ENCODE data around the gene RAPGEF5.

RAPGEF5 gene

DNA sequence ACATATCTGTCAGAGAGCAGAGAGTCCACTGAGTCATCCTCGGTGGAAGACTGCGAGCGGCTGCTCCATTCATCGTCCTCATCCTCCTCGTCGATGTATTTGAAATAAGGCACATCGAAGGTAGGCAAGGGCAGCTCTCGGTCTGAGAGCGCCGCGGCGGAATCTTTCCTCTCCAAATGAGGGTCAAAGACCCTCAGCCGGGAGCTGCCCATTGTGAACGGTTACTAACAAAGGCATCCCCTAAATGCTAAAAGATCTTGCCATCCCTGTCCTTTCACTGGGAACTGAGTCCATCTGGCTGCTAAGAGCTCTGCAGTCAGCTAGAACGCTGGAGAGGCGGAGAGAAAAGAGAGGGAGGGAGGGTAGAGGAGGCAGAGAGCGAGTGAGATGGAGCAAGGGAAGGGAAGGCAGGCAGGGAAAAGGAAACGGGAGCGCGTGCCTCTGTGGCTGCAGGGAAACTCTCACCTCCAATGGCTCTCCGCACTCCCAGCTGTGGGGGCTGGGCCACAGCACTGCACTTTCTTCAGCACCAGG, 163.4 kb downstream of the RAPGEF5 start:
- no peak overlapping the region for H4K8ac ChIP-seq (ENCODE audit: low read depth, low read length)
- no peak overlapping the region for H3K23ac ChIP-seq (ENCODE audit: low read length)
- H2BK120ac ChIP-seq (ENCODE audit: insufficient read depth, low read length, poor library complexity): no peak overlapping the region
- H3K4me3 ChIP-seq (ENCODE audit: low read depth, low read length): no peak overlapping the region
- no peak overlapping the region for H3K9ac ChIP-seq (ENCODE audit: low read length)
- H3K27me3 ChIP-seq (ENCODE audit: insufficient read depth, low read length): no peaks in the 10 kb centered on the region
- no peaks in the 10 kb centered on the region for H3K79me1 ChIP-seq (ENCODE audit: low read length)
- no peak overlapping the region for H3K18ac ChIP-seq (ENCODE audit: low read length)
- no peaks in the 10 kb centered on the region for H3K9me3 ChIP-seq (ENCODE audit: insufficient read depth, low read depth, low read length)
- no peaks in the 10 kb centered on the region for H3K79me2 ChIP-seq (ENCODE audit: control insufficient read depth, insufficient read depth, low read length, poor library complexity)
- H4K91ac ChIP-seq (ENCODE audit: low read depth, low read length): no peak overlapping the region
- H3K27ac ChIP-seq (ENCODE audit: low read depth, low read length): no peak overlapping the region
- no peak overlapping the region for H2AFZ ChIP-seq (ENCODE audit: insufficient read depth, low read length, poor library complexity)
- no peak overlapping the region for H3K4ac ChIP-seq (ENCODE audit: low read depth, low read length)
- no peaks in the 10 kb centered on the region for H3K4me1 ChIP-seq (ENCODE audit: control insufficient read depth in 1 of 2, insufficient read depth in 2 of 2, low read length in 2 of 2)
- H3K14ac ChIP-seq (ENCODE audit: low read length): no peak overlapping the region
- no peak for DNase-seq
- no peak overlapping the region for H2BK12ac ChIP-seq (ENCODE audit: low read length)
- peak overlapping the region; percentile 50 for H3K4me2 ChIP-seq (ENCODE audit: low read length)
- H3K36me3 ChIP-seq (ENCODE audit: control insufficient read depth in 1 of 2, insufficient read depth in 2 of 2, low read length in 2 of 2): no peaks in the 10 kb centered on the region
- H2AK5ac ChIP-seq (ENCODE audit: low read length): no peak overlapping the region
- H2BK5ac ChIP-seq (ENCODE audit: low read depth, low read length, poor library complexity): no peak overlapping the region
- WGBS (ENCODE audit: extremely low coverage, insufficient coverage, insufficient read length): no CpG with 5 or more reads among the region's 21 CpGs
- H4K12ac ChIP-seq (ENCODE audit: low read depth, low read length): no peak overlapping the region

DNA sequence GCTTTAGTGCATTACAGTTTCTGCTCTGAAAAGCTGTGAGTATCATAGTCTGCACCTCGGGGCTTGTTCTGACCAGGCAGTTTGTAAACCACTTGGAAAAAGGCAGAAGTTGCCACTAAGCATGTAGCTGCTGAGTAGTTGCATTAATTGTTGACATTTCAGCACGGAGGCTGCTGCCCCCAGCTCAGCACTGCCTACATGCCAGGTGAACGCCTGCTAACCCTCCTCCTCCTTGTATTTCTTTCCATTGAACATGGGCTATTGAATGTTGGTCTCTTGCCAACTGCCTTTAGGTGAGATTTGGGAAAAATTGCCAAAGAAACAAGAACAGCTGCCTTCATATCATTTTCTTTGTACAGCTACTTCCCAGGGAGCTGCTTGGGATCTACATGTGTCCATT, 164.2 kb downstream of the RAPGEF5 start:
- Histone ChIP-seq H3K79me2 (ENCODE audit: control insufficient read depth, insufficient read depth, low read length, poor library complexity) (no peaks in the 10 kb centered on the region), H3K4me3 (ENCODE audit: low read depth, low read length) (no peak overlapping the region), H4K8ac (ENCODE audit: low read depth, low read length) (no peak overlapping the region), H3K9me3 (ENCODE audit: insufficient read depth, low read depth, low read length) (no peaks in the 10 kb centered on the region), H3K23ac (ENCODE audit: low read length) (no peak overlapping the region), H2BK120ac (ENCODE audit: insufficient read depth, low read length, poor library complexity) (no peak overlapping the region), H3K4me2 (ENCODE audit: low read length) (no peak overlapping the region), H4K12ac (ENCODE audit: low read depth, low read length) (no peak overlapping the region), H2BK12ac (ENCODE audit: low read length) (no peak overlapping the region), H3K9ac (ENCODE audit: low read length) (no peak overlapping the region), H3K36me3 (ENCODE audit: control insufficient read depth in 1 of 2, insufficient read depth in 2 of 2, low read length in 2 of 2) (no peaks in the 10 kb centered on the region), H3K14ac (ENCODE audit: low read length) (no peak overlapping the region), H3K27me3 (ENCODE audit: insufficient read depth, low read length) (no peaks in the 10 kb centered on the region), H2BK5ac (ENCODE audit: low read depth, low read length, poor library complexity) (no peak overlapping the region), H3K4me1 (ENCODE audit: control insufficient read depth in 1 of 2, insufficient read depth in 2 of 2, low read length in 2 of 2) (no peaks in the 10 kb centered on the region), H2AK5ac (ENCODE audit: low read length) (no peak overlapping the region), H3K4ac (ENCODE audit: low read depth, low read length) (no peak overlapping the region), H3K18ac (ENCODE audit: low read length) (no peak overlapping the region), H3K27ac (ENCODE audit: low read depth, low read length) (no peak overlapping the region), H2AFZ (ENCODE audit: insufficient read depth, low read length, poor library complexity) (no peak overlapping the region), H4K91ac (ENCODE audit: low read depth, low read length) (no peak overlapping the region), H3K79me1 (ENCODE audit: low read length) (no peaks in the 10 kb centered on the region)
- no peak for DNase-seq
- no CpG with 5 or more reads among the region's 3 CpGs for WGBS (ENCODE audit: extremely low coverage, insufficient coverage, insufficient read length)

GRCh38 chr7:22190736-22191135, 166.2 kb downstream of the RAPGEF5 start:
- H3K4ac ChIP-seq (ENCODE audit: low read depth, low read length): no peak overlapping the region
- H2BK5ac ChIP-seq (ENCODE audit: low read depth, low read length, poor library complexity): no peak overlapping the region
- no peak overlapping the region for H2AFZ ChIP-seq (ENCODE audit: insufficient read depth, low read length, poor library complexity)
- no peak overlapping the region for H2BK120ac ChIP-seq (ENCODE audit: insufficient read depth, low read length, poor library complexity)
- H3K79me2 ChIP-seq (ENCODE audit: control insufficient read depth, insufficient read depth, low read length, poor library complexity): no peaks in the 10 kb centered on the region
- H3K14ac ChIP-seq (ENCODE audit: low read length): no peak overlapping the region
- WGBS (ENCODE audit: extremely low coverage, insufficient coverage, insufficient read length): no CpG with 5 or more reads among the region's 8 CpGs
- DNase-seq: no peak
- H3K4me1 ChIP-seq (ENCODE audit: control insufficient read depth in 1 of 2, insufficient read depth in 2 of 2, low read length in 2 of 2): no peaks in the 10 kb centered on the region
- no peaks in the 10 kb centered on the region for H3K36me3 ChIP-seq (ENCODE audit: control insufficient read depth in 1 of 2, insufficient read depth in 2 of 2, low read length in 2 of 2)
- no peak overlapping the region for H4K8ac ChIP-seq (ENCODE audit: low read depth, low read length)
- no peak overlapping the region for H3K4me2 ChIP-seq (ENCODE audit: low read length)
- no peak overlapping the region for H3K9ac ChIP-seq (ENCODE audit: low read length)
- H3K18ac ChIP-seq (ENCODE audit: low read length): no peak overlapping the region
- H4K12ac ChIP-seq (ENCODE audit: low read depth, low read length): no peak overlapping the region
- no peak overlapping the region for H3K23ac ChIP-seq (ENCODE audit: low read length)
- no peaks in the 10 kb centered on the region for H3K79me1 ChIP-seq (ENCODE audit: low read length)
- H2AK5ac ChIP-seq (ENCODE audit: low read length): no peak overlapping the region
- no peak overlapping the region for H4K91ac ChIP-seq (ENCODE audit: low read depth, low read length)
- H3K27ac ChIP-seq (ENCODE audit: low read depth, low read length): no peak overlapping the region
- no peaks in the 10 kb centered on the region for H3K9me3 ChIP-seq (ENCODE audit: insufficient read depth, low read depth, low read length)
- H3K27me3 ChIP-seq (ENCODE audit: insufficient read depth, low read length): no peaks in the 10 kb centered on the region
- H3K4me3 ChIP-seq (ENCODE audit: low read depth, low read length): no peak overlapping the region
- no peak overlapping the region for H2BK12ac ChIP-seq (ENCODE audit: low read length)

GRCh38 chr7:22189741-22190140, 167.2 kb downstream of the RAPGEF5 start:
- H3K79me1 ChIP-seq (ENCODE audit: low read length): no peaks in the 10 kb centered on the region
- H2BK120ac ChIP-seq (ENCODE audit: insufficient read depth, low read length, poor library complexity): no peak overlapping the region

More at GRCh38 chr7:22189741-22190140, 167.2 kb downstream of the RAPGEF5 start:
- H3K9me3 ChIP-seq (ENCODE audit: insufficient read depth, low read depth, low read length): no peaks in the 10 kb centered on the region
- no peak overlapping the region for H2AFZ ChIP-seq (ENCODE audit: insufficient read depth, low read length, poor library complexity)
- no peak overlapping the region for H4K12ac ChIP-seq (ENCODE audit: low read depth, low read length)
- no peak overlapping the region for H2BK5ac ChIP-seq (ENCODE audit: low read depth, low read length, poor library complexity)
- no peak overlapping the region for H2AK5ac ChIP-seq (ENCODE audit: low read length)
- no peak for DNase-seq
- H3K36me3 ChIP-seq (ENCODE audit: control insufficient read depth in 1 of 2, insufficient read depth in 2 of 2, low read length in 2 of 2): no peaks in the 10 kb centered on the region
- WGBS (ENCODE audit: extremely low coverage, insufficient coverage, insufficient read length): no CpG with 5 or more reads among the region's 6 CpGs
- H2BK12ac ChIP-seq (ENCODE audit: low read length): no peak overlapping the region
- no peak overlapping the region for H3K14ac ChIP-seq (ENCODE audit: low read length)
- H3K18ac ChIP-seq (ENCODE audit: low read length): no peak overlapping the region
- no peak overlapping the region for H4K91ac ChIP-seq (ENCODE audit: low read depth, low read length)
- no peak overlapping the region for H3K23ac ChIP-seq (ENCODE audit: low read length)
- no peak overlapping the region for H3K27ac ChIP-seq (ENCODE audit: low read depth, low read length)
- H3K4me3 ChIP-seq (ENCODE audit: low read depth, low read length): no peak overlapping the region
- no peaks in the 10 kb centered on the region for H3K27me3 ChIP-seq (ENCODE audit: insufficient read depth, low read length)
- H3K79me2 ChIP-seq (ENCODE audit: control insufficient read depth, insufficient read depth, low read length, poor library complexity): no peaks in the 10 kb centered on the region
- no peak overlapping the region for H3K4me2 ChIP-seq (ENCODE audit: low read length)
- no peaks in the 10 kb centered on the region for H3K4me1 ChIP-seq (ENCODE audit: control insufficient read depth in 1 of 2, insufficient read depth in 2 of 2, low read length in 2 of 2)
- no peak overlapping the region for H3K9ac ChIP-seq (ENCODE audit: low read length)
- no peak overlapping the region for H3K4ac ChIP-seq (ENCODE audit: low read depth, low read length)
- H4K8ac ChIP-seq (ENCODE audit: low read depth, low read length): no peak overlapping the region

Measured in trophoblast cell (in vitro differentiated cells and primary cell).